ENCODE data around the gene MAGEB1.
A peak's percentile ranks its signal among the peaks of the same experiment; 100 is the strongest.

DNA sequence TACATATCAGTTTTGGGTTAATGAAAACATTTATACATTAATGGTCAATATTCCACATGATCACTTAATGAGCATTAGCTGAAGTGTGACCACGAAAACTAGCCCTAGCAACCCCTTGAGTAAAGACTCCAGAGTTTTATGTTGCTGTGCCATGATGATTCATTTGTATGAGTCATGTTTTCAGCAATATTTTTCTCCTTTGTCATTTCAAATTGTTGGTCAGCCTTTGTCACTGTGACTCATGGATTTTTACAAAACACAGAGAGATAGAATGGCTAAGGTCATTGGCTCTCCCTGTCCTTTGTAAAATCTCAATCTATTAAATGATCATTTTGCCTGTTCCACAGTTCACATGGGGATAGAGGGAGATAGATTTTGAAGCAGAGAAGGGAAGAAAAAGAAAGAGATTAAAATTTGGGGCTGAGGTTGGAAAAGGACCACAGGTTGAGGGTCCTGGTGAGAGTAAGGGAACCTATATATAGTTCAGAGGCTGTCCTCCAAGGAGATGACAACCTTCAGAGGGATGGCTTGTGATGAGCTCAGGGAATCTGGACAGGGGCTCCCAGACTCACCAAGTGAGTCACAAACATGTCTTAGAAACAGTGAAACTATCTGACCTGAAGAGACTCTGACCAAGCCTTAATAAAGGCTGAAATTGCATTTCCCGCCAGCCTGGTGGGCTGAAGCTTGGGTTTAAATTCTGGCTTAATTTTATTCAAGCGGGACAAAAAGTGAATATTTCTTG, 36.7 kb downstream of the MAGEB1 start:
- TF ChIP-seq POLR2A (IDR thresholded peaks at IDR 0.05) (no peak), POLR2AphosphoS5 (IDR thresholded peaks at IDR 0.05) (peak in 2 of 4 donors; percentile 17 to 25), EP300 (IDR thresholded peaks at IDR 0.05) (no peak)
- TF ChIP-seq, protein P1, sequence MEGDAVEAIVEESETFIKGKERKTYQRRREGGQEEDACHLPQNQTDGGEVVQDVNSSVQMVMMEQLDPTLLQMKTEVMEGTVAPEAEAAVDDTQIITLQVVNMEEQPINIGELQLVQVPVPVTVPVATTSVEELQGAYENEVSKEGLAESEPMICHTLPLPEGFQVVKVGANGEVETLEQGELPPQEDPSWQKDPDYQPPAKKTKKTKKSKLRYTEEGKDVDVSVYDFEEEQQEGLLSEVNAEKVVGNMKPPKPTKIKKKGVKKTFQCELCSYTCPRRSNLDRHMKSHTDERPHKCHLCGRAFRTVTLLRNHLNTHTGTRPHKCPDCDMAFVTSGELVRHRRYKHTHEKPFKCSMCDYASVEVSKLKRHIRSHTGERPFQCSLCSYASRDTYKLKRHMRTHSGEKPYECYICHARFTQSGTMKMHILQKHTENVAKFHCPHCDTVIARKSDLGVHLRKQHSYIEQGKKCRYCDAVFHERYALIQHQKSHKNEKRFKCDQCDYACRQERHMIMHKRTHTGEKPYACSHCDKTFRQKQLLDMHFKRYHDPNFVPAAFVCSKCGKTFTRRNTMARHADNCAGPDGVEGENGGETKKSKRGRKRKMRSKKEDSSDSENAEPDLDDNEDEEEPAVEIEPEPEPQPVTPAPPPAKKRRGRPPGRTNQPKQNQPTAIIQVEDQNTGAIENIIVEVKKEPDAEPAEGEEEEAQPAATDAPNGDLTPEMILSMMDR (IDR thresholded peaks at IDR 0.05): no peak
